Adipose tissue (tissue), 3 donors: ENCODE measurements around the gene RGR. TPM values are rescaled to one million over a fixed set of nuclear protein-coding genes. Genes with fewer than 3 reads are reported as not detected.

Experiments
- H3K27ac ChIP-seq: one replicate; pipeline ENCODE4 v1.5.1; 2013; ENCODE audit warnings: low read depth, low read length
- WGBS, 3 donors: extraction: QIAGEN DNeasy Blood & Tissue Kit; methylation state at CpG; one replicate each; pipeline ENCODE4 v1.1.7; 2013; 5-methylcytosine and 5-hydroxymethylcytosine counted together
- polyA plus RNA-seq, 3 donors: library from polyadenylated mRNA; stranded (reverse); fragments of 200-250 nt; gene quantifications; one replicate each; pipeline ENCODE4 v1.2.3, GENCODE V29; 2013
- donor health status: healthy with polysubstance abuse.
- donor health status: Bipolar disorder and iron deficiency.
- donor health status: healthy.

The RGR gene
- polyA plus RNA-seq, 3 donors, result 0.24 to 1.5 TPM; not detected in 1

- 91 to 100% (median 91%) methylated on average over 3 of the region's 3 CpGs for WGBS, 3 donors
These were observed 1.1 kb upstream of the RGR start for GRCh38 chr10:84243759-84244158.

GRCh38 chr10:84247496-84247895 lies 2.6 kb downstream of the RGR start:
- H3K27ac ChIP-seq, result no peak overlapping the region
- WGBS, 3 donors, result 74 to 84% (median 79%) methylated on average over 6 of the region's 6 CpGs

More at GRCh38 chr10:84243759-84244158, 1.1 kb upstream of the RGR start:
- no peak overlapping the region for H3K27ac ChIP-seq

- no peak overlapping the region for H3K27ac ChIP-seq
- 74 to 82% (median 82%) methylated on average over 12 of the region's 12 CpGs for WGBS, 3 donors
These were observed 3.9 kb downstream of the RGR start for GRCh38 chr10:84248794-84249193.

GRCh38 chr10:84254552-84255478 lies 10.0 kb downstream of the RGR start:
- no peak overlapping the region for H3K27ac ChIP-seq
- WGBS, 3 donors, result 49 to 56% (median 54%) methylated on average over 10 of the region's 10 CpGs

GRCh38 chr10:84256510-84257342 lies 11.9 kb downstream of the RGR start:
- 35 to 38% (median 36%) methylated on average over 35 of the region's 35 CpGs for WGBS, 3 donors
- H3K27ac ChIP-seq, result no peak overlapping the region

- 71 to 79% (median 75%) methylated on average over 15 of the region's 15 CpGs for WGBS, 3 donors
- no peak overlapping the region for H3K27ac ChIP-seq
These were observed 12.6 kb downstream of the RGR start for GRCh38 chr10:84257343-84258020.

- no peak overlapping the region for H3K27ac ChIP-seq
- 80 to 87% (median 83%) methylated on average over 6 to 7 of the region's 7 CpGs for WGBS, 3 donors
These were observed 13.3 kb downstream of the RGR start for GRCh38 chr10:84258034-84258695.

- WGBS, 3 donors, result 78 to 88% (median 82%) methylated on average over 7 of the region's 7 CpGs
- H3K27ac ChIP-seq, result no peak overlapping the region
These were observed 16.5 kb downstream of the RGR start for GRCh38 chr10:84261236-84261915.

- 69 to 74% (median 73%) methylated on average over 13 of the region's 13 CpGs for WGBS, 3 donors
- no peak overlapping the region for H3K27ac ChIP-seq
These were observed 17.5 kb downstream of the RGR start for GRCh38 chr10:84262190-84262956.

- 76 to 80% (median 80%) methylated on average over 5 of the region's 5 CpGs for WGBS, 3 donors
- H3K27ac ChIP-seq, result no peak overlapping the region
These were observed 18.9 kb downstream of the RGR start for GRCh38 chr10:84263716-84264115.

- no peak overlapping the region for H3K27ac ChIP-seq
- WGBS, 3 donors, result 2 to 3% (median 2%) methylated on average over 11 of the region's 11 CpGs
These were observed 19.8 kb downstream of the RGR start for GRCh38 chr10:84264611-84265141.

GRCh38 chr10:84265418-84265817 lies 20.6 kb downstream of the RGR start:
- no peak overlapping the region for H3K27ac ChIP-seq
- WGBS, 3 donors, result 70 to 88% (median 77%) methylated on average over 4 of the region's 4 CpGs

- no peak overlapping the region for H3K27ac ChIP-seq
- WGBS, 3 donors, result 38 to 49% (median 48%) methylated on average over 7 of the region's 7 CpGs
These were observed 22.8 kb downstream of the RGR start for GRCh38 chr10:84267503-84268126.

GRCh38 chr10:84269162-84269561 lies 24.3 kb downstream of the RGR start:
- WGBS, 3 donors, result 72 to 77% (median 74%) methylated on average over 1 of the region's 1 CpG
- no peak overlapping the region for H3K27ac ChIP-seq

GRCh38 chr10:84269773-84270172 lies 24.9 kb downstream of the RGR start:
- H3K27ac ChIP-seq, result no peak overlapping the region
- WGBS, 3 donors, result 62 to 77% (median 76%) methylated on average over 2 of the region's 2 CpGs

- WGBS, 3 donors, result 9 to 58% (median 45%) methylated on average over 1 of the region's 1 CpG
These were observed 25.9 kb downstream of the RGR start for GRCh38 chr10:84270708-84271107.

More at GRCh38 chr10:84270708-84271107, 25.9 kb downstream of the RGR start:
- no peak overlapping the region for H3K27ac ChIP-seq
